Measurements from ENCODE around the gene ADAMTS16.

- no peak for TF ChIP-seq CTCF (IDR thresholded peaks at IDR 0.05)
- TF ChIP-seq EP300 (IDR thresholded peaks at IDR 0.05) = no peak
- no peak for TF ChIP-seq POLR2A (IDR thresholded peaks at IDR 0.05)
- no peak for TF ChIP-seq POLR2AphosphoS5 (IDR thresholded peaks at IDR 0.05)
Measured at GRCh38 chr5:5209510-5210286, 69.6 kb downstream of the ADAMTS16 start.
